Measurements from ENCODE around the gene TVP23C.
"Not testable (repeated sequence)": the region's sequence is repeated elsewhere in the genome, so short reads cannot be mapped to it uniquely, and the experiment has no call there.

- not testable (repeated sequence) for TF ChIP-seq EZH2 (IDR thresholded peaks at IDR 0.05)
- TF ChIP-seq CTCF (IDR thresholded peaks at IDR 0.05 in 2 of 3, conservative IDR thresholded peaks at IDR 0.05 in 1 of 3; ENCODE audit: borderline replicate concordance in 1 of 3, insufficient read depth in 1 of 3, low read depth in 2 of 3, low read length in 2 of 3), result peak; percentile 30 to 53 (median 33); a peak in 5 of 6 replicates
Observed at GRCh38 chr17:15526292-15527218, 36.7 kb downstream of the TVP23C start.

Measured in HCT116 (cell line).